Kidney (tissue), 14 donors: ENCODE data around the gene PRKAR1B. TPM values are rescaled to one million over a fixed set of nuclear protein-coding genes. Genes with fewer than 3 reads are reported as not detected.
A peak's percentile ranks its signal among the peaks of the same experiment; 100 is the strongest.

Experiments used
- DNase-seq, 5 donors: peaks; one replicate each; pipeline ENCODE4 v3.0.0-alpha.2; 2013 to 2020
- FAIRE-seq: peaks from 2 replicates; lab custom pipeline; 2012; peaks lifted over from hg19 to GRCh38; lab: Jason Lieb, UNC
- H3K27ac ChIP-seq, 2 donors: one replicate each; pipeline ENCODE4 v1.7.0; 2013; ENCODE audit warnings: low read depth in 2 of 2, low read length in 2 of 2, inconsistent platforms in 1 of 2
- H3K27me3 ChIP-seq: one replicate; pipeline ENCODE4 v1.7.1; 2013; ENCODE audit warnings: low read length, inconsistent platforms; ENCODE audit not compliant: control insufficient read depth, insufficient read depth
- H3K36me3 ChIP-seq, 3 donors: one replicate each; pipeline versions ENCODE4 v1.7.0 to v1.7.1; 2013; ENCODE audit warnings: low read length in 3 of 3, control low read depth in 1 of 3, inconsistent platforms in 1 of 3; ENCODE audit not compliant: insufficient read depth in 3 of 3, control insufficient read depth in 2 of 3
- H3K4me1 ChIP-seq, 3 donors: one replicate each; pipeline versions ENCODE4 v1.7.0 to v1.7.1; 2013; ENCODE audit warnings: low read length in 3 of 3, inconsistent platforms in 1 of 3, low read depth in 1 of 3; ENCODE audit not compliant: control insufficient read depth in 2 of 3, insufficient read depth in 2 of 3
- H3K4me3 ChIP-seq, 3 donors: one replicate each; pipeline versions ENCODE4 v1.7.0 to v1.8.1; 2013; ENCODE audit warnings: low read length in 3 of 3, control low read depth in 1 of 3, inconsistent platforms in 1 of 3
- H3K9ac ChIP-seq, 3 donors: one replicate each; pipeline versions ENCODE4 v1.7.0 to v1.7.1; 2013; ENCODE audit warnings: low read length in 3 of 3, control low read depth in 1 of 3, inconsistent platforms in 1 of 3
- H3K9me3 ChIP-seq, 3 donors: one replicate each; pipeline versions ENCODE4 v1.7.0 to v1.7.1; 2013; ENCODE audit warnings: low read length in 3 of 3, control low read depth in 1 of 3, inconsistent platforms in 1 of 3; ENCODE audit not compliant: control insufficient read depth in 2 of 3, insufficient read depth in 1 of 3
- intact Hi-C: fragments of 100-400 bp; cut with DNase I; formaldehyde crosslinking; loops from one replicate; pipeline ENCODE4 v1.11.1; 2022
- polyA plus RNA-seq: library from polyadenylated mRNA; stranded (reverse); fragments of 350-450 nt; fragmentation: Illumina TruSeq; extraction: RNeasy Lipid Tissue Mini Kit (QIAGEN cat#74804); gene quantifications from one replicate; pipeline ENCODE4 v1.2.3, GENCODE V29; 2014; ENCODE audit warnings: low read depth, low replicate concordance; ENCODE audit not compliant: insufficient read depth
- total RNA-seq: library from RNA; stranded (reverse); fragmentation: NEBNext Ultra II Directional; extraction: Animal tissue kit (Norgen Biotek cat#: 25700); gene quantifications from one replicate; pipeline ENCODE4 v1.2.1, GENCODE V29; 2021
- TF ChIP-seq, protein P1 (sequence below): IDR thresholded peaks from 3 replicates; pipeline ENCODE4 v1.5.1; 2012; ENCODE audit warnings: mild to moderate bottlenecking, moderate library complexity, borderline replicate concordance; ENCODE audit not compliant: insufficient read depth; ENCODE audit errors: extremely low read depth
- donor health status: control.
- donor health status: control.
- donor health status: control.
- donor health status: control.
- donor health status: control.
- donor health status: DM: yes; HTN: yes; CAD: no.
- donor health status: Normal renal cell carcinoma (clear cell type).

PRKAR1B gene
- total and polyA plus RNA-seq, 2 donors from 2014 or later = 15.9 to 21.4 TPM

GRCh38 chr7:550881-551614, 176.0 kb downstream of the PRKAR1B start:
- DNase-seq = peak in 1 of 5 donors; percentile 68
- Histone ChIP-seq H3K9ac (no peak overlapping the region), H3K27me3 (no peaks in the 10 kb centered on the region), H3K4me1 (peaks cover 0 to 14% (median 0%) of the 10 kb centered on the region in 3 donors), H3K9me3 (no peaks in the 10 kb centered on the region), H3K36me3 (no peaks in the 10 kb centered on the region), H3K4me3 (no peak overlapping the region), H3K27ac (no peak overlapping the region)
- FAIRE-seq = no peak
- TF ChIP-seq, protein P1, sequence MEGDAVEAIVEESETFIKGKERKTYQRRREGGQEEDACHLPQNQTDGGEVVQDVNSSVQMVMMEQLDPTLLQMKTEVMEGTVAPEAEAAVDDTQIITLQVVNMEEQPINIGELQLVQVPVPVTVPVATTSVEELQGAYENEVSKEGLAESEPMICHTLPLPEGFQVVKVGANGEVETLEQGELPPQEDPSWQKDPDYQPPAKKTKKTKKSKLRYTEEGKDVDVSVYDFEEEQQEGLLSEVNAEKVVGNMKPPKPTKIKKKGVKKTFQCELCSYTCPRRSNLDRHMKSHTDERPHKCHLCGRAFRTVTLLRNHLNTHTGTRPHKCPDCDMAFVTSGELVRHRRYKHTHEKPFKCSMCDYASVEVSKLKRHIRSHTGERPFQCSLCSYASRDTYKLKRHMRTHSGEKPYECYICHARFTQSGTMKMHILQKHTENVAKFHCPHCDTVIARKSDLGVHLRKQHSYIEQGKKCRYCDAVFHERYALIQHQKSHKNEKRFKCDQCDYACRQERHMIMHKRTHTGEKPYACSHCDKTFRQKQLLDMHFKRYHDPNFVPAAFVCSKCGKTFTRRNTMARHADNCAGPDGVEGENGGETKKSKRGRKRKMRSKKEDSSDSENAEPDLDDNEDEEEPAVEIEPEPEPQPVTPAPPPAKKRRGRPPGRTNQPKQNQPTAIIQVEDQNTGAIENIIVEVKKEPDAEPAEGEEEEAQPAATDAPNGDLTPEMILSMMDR = no peak
- intact Hi-C loops = no loop called here

DNA sequence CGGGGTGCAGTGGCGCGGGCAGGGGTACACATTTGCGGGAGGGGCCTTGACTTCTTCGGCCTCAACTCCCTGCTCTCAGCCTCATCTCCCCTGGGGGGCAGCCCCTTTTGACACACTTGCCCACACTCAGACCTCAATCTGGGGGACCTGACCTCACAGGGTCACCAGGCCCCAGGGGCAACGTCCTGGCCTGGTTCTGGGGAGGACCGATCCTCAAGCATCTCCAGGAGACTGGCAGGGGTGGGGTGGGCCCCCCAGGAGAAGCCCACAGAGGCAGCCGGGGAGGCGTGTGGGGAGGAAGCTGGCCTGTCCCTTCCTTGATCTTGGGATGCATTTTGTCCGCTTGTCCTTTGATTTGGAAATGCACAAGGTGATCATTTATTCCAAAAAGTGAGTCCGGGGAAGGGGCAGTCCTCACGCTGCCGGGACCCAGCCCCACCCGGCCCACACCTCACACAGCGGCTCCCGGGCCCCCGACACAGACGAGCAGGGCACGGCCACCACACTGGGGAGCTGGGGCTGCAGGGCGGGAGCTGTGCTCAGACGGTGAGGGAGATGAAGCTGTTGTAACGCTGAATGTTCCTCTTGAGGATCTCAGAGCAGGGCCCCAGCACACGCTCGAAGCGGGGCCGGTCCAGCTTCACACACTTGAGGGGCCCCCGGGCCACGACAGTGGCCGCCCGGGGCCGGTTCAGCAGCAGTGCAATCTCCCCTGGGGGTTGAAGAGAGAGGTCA, 177.0 kb downstream of the PRKAR1B start:
- H3K4me3 ChIP-seq = no peak overlapping the region
- DNase-seq (peak in 1 of 5 donors; percentile 51), FAIRE-seq (no peak)
- no peak overlapping the region for H3K9ac ChIP-seq
- TF ChIP-seq, protein P1 = no peak
- intact Hi-C loops = no loop called here
- H3K27ac ChIP-seq = no peak overlapping the region
- H3K4me1 ChIP-seq = peaks cover 0 to 14% (median 0%) of the 10 kb centered on the region in 3 donors
- H3K36me3 ChIP-seq = no peaks in the 10 kb centered on the region
- H3K9me3 ChIP-seq = no peaks in the 10 kb centered on the region
- no peaks in the 10 kb centered on the region for H3K27me3 ChIP-seq

DNA sequence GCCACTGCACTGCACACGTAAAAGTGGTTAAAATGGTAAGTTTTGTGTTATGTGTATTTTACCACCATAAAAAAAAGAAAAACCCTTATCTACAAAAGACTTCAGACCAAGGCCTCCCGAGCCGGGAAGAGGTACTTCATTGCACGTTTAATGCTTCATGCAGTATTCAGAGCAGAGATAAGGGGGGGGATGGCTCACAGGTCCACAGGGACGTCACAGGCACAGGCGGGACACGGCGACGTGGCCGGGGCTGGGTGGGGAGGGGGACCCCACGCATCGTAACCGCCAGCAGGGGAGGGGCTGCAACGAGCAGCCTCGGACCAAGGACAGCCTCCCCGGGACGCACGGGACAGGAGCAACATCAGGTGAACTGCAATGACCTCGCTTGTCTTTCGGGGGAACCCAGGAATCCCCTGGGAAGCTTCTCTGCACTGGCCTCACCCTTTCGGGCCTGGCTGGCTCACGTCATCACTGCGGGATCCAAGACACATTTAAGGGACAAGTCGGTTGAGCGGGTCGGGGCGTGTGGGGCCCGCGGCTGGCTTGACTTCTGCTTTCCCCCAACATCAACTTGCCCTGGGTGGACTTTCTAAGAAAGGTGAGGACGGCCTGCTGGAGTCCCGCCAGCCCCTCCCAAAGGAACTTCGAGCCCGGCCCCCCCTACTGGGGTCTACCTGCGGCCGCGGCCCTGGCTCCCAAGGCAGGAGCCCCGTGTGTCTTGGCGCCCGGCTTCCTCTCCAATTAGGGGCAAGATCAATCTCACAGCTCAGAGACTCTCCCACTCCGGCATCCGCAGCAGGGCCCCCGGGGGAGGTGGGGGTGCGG, 177.8 kb downstream of the PRKAR1B start:
- intact Hi-C loops = no loop called here
- FAIRE-seq (no peak), DNase-seq (peak in 2 of 5 donors; percentile 50 to 58)
- H3K4me3 ChIP-seq = no peak overlapping the region
- H3K9ac ChIP-seq = no peak overlapping the region
- H3K36me3 ChIP-seq = no peaks in the 10 kb centered on the region
- no peaks in the 10 kb centered on the region for H3K9me3 ChIP-seq
- peaks cover 0 to 14% (median 0%) of the 10 kb centered on the region in 3 donors for H3K4me1 ChIP-seq
- no peaks in the 10 kb centered on the region for H3K27me3 ChIP-seq
- no peak overlapping the region for H3K27ac ChIP-seq
- TF ChIP-seq, protein P1 = no peak
